ENCODE data around the gene SCGB1C1. TPM values are rescaled to one million over a fixed set of nuclear protein-coding genes. Genes with fewer than 3 reads are reported as not detected.

Gene SCGB1C1
- total and polyA plus RNA-seq, 10 of the 15 experiments (the other 5 are each of a cell fraction or from before 2014, with no cell fraction given) = not detected

DNA sequence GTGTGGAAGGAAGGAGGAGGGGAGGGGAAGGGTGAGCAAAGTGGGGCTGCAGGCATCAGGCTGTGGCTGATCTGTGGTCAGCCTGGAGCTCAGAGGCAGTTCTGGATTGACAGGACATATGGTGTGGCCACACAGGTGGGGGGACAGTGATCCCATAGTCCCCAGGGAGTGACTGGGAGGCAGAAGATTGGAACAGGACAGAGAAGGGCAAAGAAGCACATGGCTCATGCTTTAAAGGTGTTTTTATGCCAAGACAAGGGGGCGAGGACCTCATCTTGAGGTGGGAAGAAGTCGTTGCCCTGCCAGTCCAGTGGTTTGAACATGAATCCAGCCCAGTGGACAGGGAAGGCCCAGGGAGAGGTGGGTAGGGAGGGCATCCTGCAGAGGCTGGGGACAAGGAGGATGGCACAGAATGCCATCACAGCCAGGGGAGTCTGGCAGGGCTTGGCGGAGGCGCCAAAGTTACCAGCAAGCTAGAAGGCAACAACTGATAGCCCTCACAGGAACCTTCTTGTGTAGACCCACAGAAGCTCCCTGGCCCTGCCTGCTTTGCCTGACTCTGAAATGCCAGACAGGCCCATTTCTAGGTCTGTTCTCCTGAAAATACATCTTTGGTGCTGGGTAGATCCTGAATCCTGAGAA lies 11.2 kb downstream of the SCGB1C1 start:
- Histone ChIP-seq H3K9ac (ENCODE audit: control insufficient read depth, insufficient read depth, low read length) (no peak overlapping the region), H3K4me2 (ENCODE audit: control insufficient read depth, insufficient read depth) (no peak overlapping the region), H3K27ac (ENCODE audit: control insufficient read depth, insufficient read depth) (no peak overlapping the region), H2AFZ (ENCODE audit: control insufficient read depth, low read depth, low read length) (no peak overlapping the region), H3K4me1 (ENCODE audit: control insufficient read depth, insufficient read depth, low read length) (peaks cover 12% of the 10 kb centered on the region), H3K4me3 (no peak overlapping the region), H3K27me3 (replicated peaks in 1 of 2; ENCODE audit: control insufficient read depth in 2 of 2, insufficient read depth in 2 of 2, low read length in 1 of 2) (no peaks in the 10 kb centered on the region), H3K36me3 (ENCODE audit: control insufficient read depth in 2 of 2, insufficient read depth in 2 of 2, low read length in 1 of 2) (peaks cover 4 to 21% of the 10 kb centered on the region in 2 experiments), H3K9me3 (replicated peaks; ENCODE audit: control insufficient read depth, insufficient read depth, low read length) (no peaks in the 10 kb centered on the region), H4K20me1 (ENCODE audit: control insufficient read depth, insufficient read depth) (peaks cover 11% of the 10 kb centered on the region), H3K79me2 (ENCODE audit: control insufficient read depth, insufficient read depth, low read length) (peaks cover 38% of the 10 kb centered on the region)
- SMC1A ChIA-PET (ENCODE audit: uncharacterized antibody, unreplicated experiment) = no interaction called here
- CTCF ChIA-PET = interaction anchor here (1.3 kb wide), 1 partner anchor 53 kb away, joined by 3 read pairs; no protein-coding TSS in a partner anchor
- POLR2A ChIA-PET = interaction anchor here (0.6 to 2.2 kb wide), 3 partner anchors 12 to 34 kb away, joined by 3 to 6 read pairs (median 5); no protein-coding TSS in a partner anchor
- intact Hi-C loops (cut with micrococcal nuclease; ENCODE audit: unreplicated experiment) (loop anchor here (10.0 kb wide), 1 partner anchor 241 kb away; the partner anchor contains the start of gene ANO9), in situ Hi-C loops (cut with MboI) (loop anchor here (10.0 kb wide), 1 partner anchor 161 kb away; the partner anchor contains the start of gene B4GALNT4)
- TF ChIP-seq, protein P1, sequence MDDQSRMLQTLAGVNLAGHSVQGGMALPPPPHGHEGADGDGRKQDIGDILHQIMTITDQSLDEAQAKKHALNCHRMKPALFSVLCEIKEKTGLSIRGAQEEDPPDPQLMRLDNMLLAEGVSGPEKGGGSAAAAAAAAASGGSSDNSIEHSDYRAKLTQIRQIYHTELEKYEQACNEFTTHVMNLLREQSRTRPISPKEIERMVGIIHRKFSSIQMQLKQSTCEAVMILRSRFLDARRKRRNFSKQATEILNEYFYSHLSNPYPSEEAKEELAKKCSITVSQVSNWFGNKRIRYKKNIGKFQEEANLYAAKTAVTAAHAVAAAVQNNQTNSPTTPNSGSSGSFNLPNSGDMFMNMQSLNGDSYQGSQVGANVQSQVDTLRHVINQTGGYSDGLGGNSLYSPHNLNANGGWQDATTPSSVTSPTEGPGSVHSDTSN (IDR thresholded peaks at IDR 0.05; ENCODE audit: insufficient replicate concordance, low read depth, low read length) = no peak
- TF ChIP-seq MEF2A (IDR thresholded peaks at IDR 0.05; ENCODE audit: insufficient read depth, low read depth, low read length) (no peak), EGR1 (IDR thresholded peaks at IDR 0.05; ENCODE audit: borderline replicate concordance in 1 of 2, low read depth in 2 of 2, low read length in 2 of 2) (no peak), ZNF622 (IDR thresholded peaks at IDR 0.05) (no peak), ZZZ3 (IDR thresholded peaks at IDR 0.05; ENCODE audit: control insufficient read depth, insufficient read length, low read depth) (no peak), SMARCA5 (IDR thresholded peaks at IDR 0.05) (no peak), ZNF274 (IDR thresholded peaks at IDR 0.05; ENCODE audit: insufficient read depth, insufficient read length) (no peak), CREM (IDR thresholded peaks at IDR 0.05; ENCODE audit: low read depth) (no peak), TBL1XR1 (IDR thresholded peaks at IDR 0.05; ENCODE audit: low read depth, low read length) (no peak), ASH2L (IDR thresholded peaks at IDR 0.05; ENCODE audit: borderline replicate concordance, low read depth) (no peak), RFX5 (IDR thresholded peaks at IDR 0.05; ENCODE audit: low read depth, low read length) (no peak), SPI1 (IDR thresholded peaks at IDR 0.05; ENCODE audit: borderline replicate concordance, insufficient read depth, low read depth, low read length) (no peak)
- TF ChIP-seq, protein P2, sequence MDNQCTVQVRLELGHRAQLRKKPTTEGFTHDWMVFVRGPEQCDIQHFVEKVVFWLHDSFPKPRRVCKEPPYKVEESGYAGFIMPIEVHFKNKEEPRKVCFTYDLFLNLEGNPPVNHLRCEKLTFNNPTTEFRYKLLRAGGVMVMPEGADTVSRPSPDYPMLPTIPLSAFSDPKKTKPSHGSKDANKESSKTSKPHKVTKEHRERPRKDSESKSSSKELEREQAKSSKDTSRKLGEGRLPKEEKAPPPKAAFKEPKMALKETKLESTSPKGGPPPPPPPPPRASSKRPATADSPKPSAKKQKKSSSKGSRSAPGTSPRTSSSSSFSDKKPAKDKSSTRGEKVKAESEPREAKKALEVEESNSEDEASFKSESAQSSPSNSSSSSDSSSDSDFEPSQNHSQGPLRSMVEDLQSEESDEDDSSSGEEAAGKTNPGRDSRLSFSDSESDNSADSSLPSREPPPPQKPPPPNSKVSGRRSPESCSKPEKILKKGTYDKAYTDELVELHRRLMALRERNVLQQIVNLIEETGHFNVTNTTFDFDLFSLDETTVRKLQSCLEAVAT (IDR thresholded peaks at IDR 0.05) = no peak
- TF ChIP-seq, protein P3, sequence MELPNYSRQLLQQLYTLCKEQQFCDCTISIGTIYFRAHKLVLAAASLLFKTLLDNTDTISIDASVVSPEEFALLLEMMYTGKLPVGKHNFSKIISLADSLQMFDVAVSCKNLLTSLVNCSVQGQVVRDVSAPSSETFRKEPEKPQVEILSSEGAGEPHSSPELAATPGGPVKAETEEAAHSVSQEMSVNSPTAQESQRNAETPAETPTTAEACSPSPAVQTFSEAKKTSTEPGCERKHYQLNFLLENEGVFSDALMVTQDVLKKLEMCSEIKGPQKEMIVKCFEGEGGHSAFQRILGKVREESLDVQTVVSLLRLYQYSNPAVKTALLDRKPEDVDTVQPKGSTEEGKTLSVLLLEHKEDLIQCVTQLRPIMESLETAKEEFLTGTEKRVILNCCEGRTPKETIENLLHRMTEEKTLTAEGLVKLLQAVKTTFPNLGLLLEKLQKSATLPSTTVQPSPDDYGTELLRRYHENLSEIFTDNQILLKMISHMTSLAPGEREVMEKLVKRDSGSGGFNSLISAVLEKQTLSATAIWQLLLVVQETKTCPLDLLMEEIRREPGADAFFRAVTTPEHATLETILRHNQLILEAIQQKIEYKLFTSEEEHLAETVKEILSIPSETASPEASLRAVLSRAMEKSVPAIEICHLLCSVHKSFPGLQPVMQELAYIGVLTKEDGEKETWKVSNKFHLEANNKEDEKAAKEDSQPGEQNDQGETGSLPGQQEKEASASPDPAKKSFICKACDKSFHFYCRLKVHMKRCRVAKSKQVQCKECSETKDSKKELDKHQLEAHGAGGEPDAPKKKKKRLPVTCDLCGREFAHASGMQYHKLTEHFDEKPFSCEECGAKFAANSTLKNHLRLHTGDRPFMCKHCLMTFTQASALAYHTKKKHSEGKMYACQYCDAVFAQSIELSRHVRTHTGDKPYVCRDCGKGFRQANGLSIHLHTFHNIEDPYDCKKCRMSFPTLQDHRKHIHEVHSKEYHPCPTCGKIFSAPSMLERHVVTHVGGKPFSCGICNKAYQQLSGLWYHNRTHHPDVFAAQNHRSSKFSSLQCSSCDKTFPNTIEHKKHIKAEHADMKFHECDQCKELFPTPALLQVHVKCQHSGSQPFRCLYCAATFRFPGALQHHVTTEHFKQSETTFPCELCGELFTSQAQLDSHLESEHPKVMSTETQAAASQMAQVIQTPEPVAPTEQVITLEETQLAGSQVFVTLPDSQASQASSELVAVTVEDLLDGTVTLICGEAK (IDR thresholded peaks at IDR 0.05; ENCODE audit: borderline replicate concordance) = no peak
- FAIRE-seq (no peak), DNase-seq (ENCODE audit: low read depth, low spot score) (no peak), ATAC-seq (no peak)
- BruUV-seq (replicated peaks) = no TSS peak
- RAD21 ChIA-PET (ENCODE audit: unreplicated experiment) = no interaction called here
- WGBS (ENCODE audit: insufficient coverage, insufficient replicate concordance, low lambda C conversion rate, missing lambda C conversion rate) = 75% methylated on average over 2 of the region's 4 CpGs
